Measurements from ENCODE around the gene WBP11. TPM values are rescaled to one million over a fixed set of nuclear protein-coding genes. Genes with fewer than 3 reads are reported as not detected.

WBP11 gene
- total RNA-seq, 1 donor from 2014 or later: 62.4 TPM

DNA sequence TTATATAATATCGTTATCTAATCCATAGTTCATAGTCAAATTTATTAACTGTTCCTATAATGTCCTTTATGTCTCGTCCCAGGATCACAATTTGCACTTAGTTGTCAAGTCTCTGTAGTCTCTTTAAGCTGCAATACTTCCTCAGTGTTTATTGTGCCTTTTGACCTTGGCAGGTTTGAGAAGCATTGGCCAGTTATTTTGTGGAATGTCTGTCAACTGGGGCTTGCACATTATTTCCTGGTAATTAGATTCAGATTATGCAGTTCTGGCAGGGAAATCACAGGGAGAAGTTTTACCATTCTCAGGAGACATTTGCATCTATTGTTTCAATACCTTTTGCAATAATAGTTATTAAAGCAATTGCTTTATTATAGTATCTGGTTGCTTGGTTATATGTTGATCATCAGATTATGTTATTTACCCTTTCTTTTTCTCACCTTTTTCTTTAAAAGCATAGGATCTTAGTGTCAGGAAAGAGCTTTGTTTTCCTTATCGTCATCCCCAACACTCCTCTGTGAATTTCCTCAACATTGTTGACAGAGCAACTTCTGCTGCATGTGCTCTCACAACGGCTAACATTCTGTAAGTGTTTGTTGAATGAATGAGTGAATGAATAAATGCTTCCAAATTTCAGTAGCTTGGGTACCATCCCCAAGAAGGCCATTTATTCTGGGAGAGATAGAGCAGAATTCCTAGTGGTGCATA, 43.8 kb upstream of the WBP11 start:
- H3K36me3 Mint-ChIP-seq (ENCODE audit: unreplicated experiment): no peaks in the 10 kb centered on the region
- peaks cover 43% of the 10 kb centered on the region for H3K4me1 Mint-ChIP-seq (ENCODE audit: unreplicated experiment)
- H3K4me3 Mint-ChIP-seq (ENCODE audit: unreplicated experiment): no peak overlapping the region
- no peak for DNase-seq (ENCODE audit: extremely low spot score, unreplicated experiment)
- no peak for TF ChIP-seq CTCF (IDR thresholded peaks at IDR 0.05)
- H3K27me3 Mint-ChIP-seq (ENCODE audit: unreplicated experiment): no peaks in the 10 kb centered on the region
- H3K9me3 Mint-ChIP-seq (ENCODE audit: unreplicated experiment): no peaks in the 10 kb centered on the region
- no peak overlapping the region for H3K27ac Mint-ChIP-seq (ENCODE audit: unreplicated experiment)

DNA sequence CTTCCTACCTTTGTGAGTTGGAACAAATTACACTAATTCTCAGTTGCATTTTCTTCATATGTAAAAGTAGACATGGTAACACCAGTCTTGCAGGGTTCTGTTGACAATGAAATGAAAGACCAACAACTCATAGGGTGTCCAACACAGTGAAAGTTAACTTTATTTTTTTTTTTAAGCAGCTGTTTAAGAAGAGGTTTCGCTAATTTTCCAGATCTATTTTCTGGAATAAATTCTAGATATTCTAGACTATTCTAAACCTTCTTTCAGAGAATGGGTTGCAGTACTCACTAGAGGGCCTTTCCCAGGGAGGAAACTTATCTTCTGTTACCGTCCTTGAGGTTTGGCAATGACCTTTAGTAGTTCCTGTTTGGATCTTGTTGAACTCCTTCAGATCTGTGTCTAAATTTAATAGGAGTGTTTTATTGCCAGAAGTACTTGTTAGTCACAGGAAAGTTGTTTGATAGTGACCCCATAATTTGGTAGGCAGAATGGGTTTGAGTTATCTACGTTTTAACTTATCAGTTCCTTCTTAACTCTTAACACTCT, 42.8 kb upstream of the WBP11 start:
- no peak for TF ChIP-seq CTCF (IDR thresholded peaks at IDR 0.05)
- Mint-ChIP-seq H3K4me1 (ENCODE audit: unreplicated experiment) (peaks cover 52% of the 10 kb centered on the region), H3K4me3 (ENCODE audit: unreplicated experiment) (no peak overlapping the region), H3K27me3 (ENCODE audit: unreplicated experiment) (no peaks in the 10 kb centered on the region), H3K9me3 (ENCODE audit: unreplicated experiment) (no peaks in the 10 kb centered on the region), H3K27ac (ENCODE audit: unreplicated experiment) (no peak overlapping the region), H3K36me3 (ENCODE audit: unreplicated experiment) (no peaks in the 10 kb centered on the region)
- DNase-seq (ENCODE audit: extremely low spot score, unreplicated experiment): no peak

GRCh38 chr12:14845350-14845750, 42.1 kb upstream of the WBP11 start:
- H3K4me1 Mint-ChIP-seq (ENCODE audit: unreplicated experiment): peaks cover 56% of the 10 kb centered on the region
- no peaks in the 10 kb centered on the region for H3K27me3 Mint-ChIP-seq (ENCODE audit: unreplicated experiment)
- no peak for DNase-seq (ENCODE audit: extremely low spot score, unreplicated experiment)
- H3K36me3 Mint-ChIP-seq (ENCODE audit: unreplicated experiment): no peaks in the 10 kb centered on the region
- H3K9me3 Mint-ChIP-seq (ENCODE audit: unreplicated experiment): peaks cover under 1% of the 10 kb centered on the region
- peak overlapping the region; percentile 53 for H3K27ac Mint-ChIP-seq (ENCODE audit: unreplicated experiment)
- TF ChIP-seq CTCF (IDR thresholded peaks at IDR 0.05): peak; percentile 77
- H3K4me3 Mint-ChIP-seq (ENCODE audit: unreplicated experiment): no peak overlapping the region

GRCh38 chr12:14844401-14844800, 41.1 kb upstream of the WBP11 start:
- no peak overlapping the region for H3K27ac Mint-ChIP-seq (ENCODE audit: unreplicated experiment)
- TF ChIP-seq CTCF (IDR thresholded peaks at IDR 0.05): no peak
- H3K4me1 Mint-ChIP-seq (ENCODE audit: unreplicated experiment): peaks cover 50% of the 10 kb centered on the region
- peaks cover 1% of the 10 kb centered on the region for H3K36me3 Mint-ChIP-seq (ENCODE audit: unreplicated experiment)
- no peak for DNase-seq (ENCODE audit: extremely low spot score, unreplicated experiment)
- no peak overlapping the region for H3K4me3 Mint-ChIP-seq (ENCODE audit: unreplicated experiment)
- H3K27me3 Mint-ChIP-seq (ENCODE audit: unreplicated experiment): no peaks in the 10 kb centered on the region
- peaks cover 8% of the 10 kb centered on the region for H3K9me3 Mint-ChIP-seq (ENCODE audit: unreplicated experiment)

GRCh38 chr12:14843425-14843887, 40.2 kb upstream of the WBP11 start, which contains the start of gene ART4:
Gene ART4 (minus strand): TSS chr12:14843526. CDS start chr12:14843113, 413 bp downstream.
- no peak for TF ChIP-seq CTCF (IDR thresholded peaks at IDR 0.05)
- peaks cover 1% of the 10 kb centered on the region for H3K36me3 Mint-ChIP-seq (ENCODE audit: unreplicated experiment)
- H3K9me3 Mint-ChIP-seq (ENCODE audit: unreplicated experiment): peaks cover 13% of the 10 kb centered on the region
- H3K4me3 Mint-ChIP-seq (ENCODE audit: unreplicated experiment): no peak within 1 kb of the TSS
- peaks cover 46% of the 10 kb centered on the region for H3K4me1 Mint-ChIP-seq (ENCODE audit: unreplicated experiment)
- DNase-seq (ENCODE audit: extremely low spot score, unreplicated experiment): no peak
- no peaks in the 10 kb centered on the region for H3K27me3 Mint-ChIP-seq (ENCODE audit: unreplicated experiment)
- H3K27ac Mint-ChIP-seq (ENCODE audit: unreplicated experiment): peak within 1 kb of the TSS; percentile 92
